HepG2 (cell line): ENCODE results near the gene FAM83F. TPM values are rescaled to one million over a fixed set of nuclear protein-coding genes. Genes with fewer than 3 reads are reported as not detected.

Experiments
- ATAC-seq: fragments of 200-7000 bp; cut with Tn5 transposase; 3 replicates; pipeline ENCODE4 v1.9.1; 2020; ENCODE audit warnings: mild to moderate bottlenecking, moderate library complexity
- BruUV-seq: library from RNA; stranded (reverse); fragments of 400-500 nt; replicated peaks from 2 replicates; lab custom pipeline; 2021; lab: Mats Ljungman, UMichigan
- CTCF ChIA-PET: fragments of 300-600 bp; formaldehyde crosslinking; extraction: SDS; loops from one replicate; lab custom pipeline; 2021; ENCODE audit warnings: low total read pairs, inconsistent platforms, low intra/inter-chr PET ratio; lab: Yijun Ruan, JAX
- POLR2A ChIA-PET: fragments of 350-600 bp; sonication (Branson Sonifier 250); formaldehyde crosslinking; loops from one replicate; lab custom pipeline; 2020; ENCODE audit warnings: antibody characterized with exemption, inconsistent platforms; lab: Yijun Ruan, JAX
- DNase-seq: peaks from one replicate; pipeline ENCODE4 v3.0.0-alpha.2; 2015; ENCODE audit warnings: low spot score
- FAIRE-seq: peaks from 3 replicates; lab custom pipeline; 2011; peaks lifted over from hg19 to GRCh38; lab: Jason Lieb, UNC
- H2AFZ ChIP-seq: one replicate; pipeline ENCODE4 v1.6.1; 2011; ENCODE audit warnings: low read length, inconsistent platforms
- H3K27ac ChIP-seq: fragments of 300-600 bp; 3 replicates; pipeline ENCODE4 v1.8.0; 2011; ENCODE audit warnings: mixed run types, mild to moderate bottlenecking, mixed read lengths, low read length, inconsistent platforms; ENCODE audit not compliant: insufficient read depth; ENCODE audit errors: extremely low read length
- H3K27me3 ChIP-seq, 2 experiments: fragments of 200-600 bp in 1 of 2; 2 replicates in 1 of 2; 3 replicates in 1 of 2; pipeline versions ENCODE4 v1.6.0 to v1.8.0; 2011; ENCODE audit warnings: low read length in 2 of 2, mild to moderate bottlenecking in 2 of 2, moderate library complexity in 2 of 2, inconsistent platforms in 1 of 2; ENCODE audit not compliant: insufficient read depth in 2 of 2, control insufficient read depth in 1 of 2
- H3K36me3 ChIP-seq, 2 experiments: fragments of 200-600 bp in 1 of 2; replicated peaks in 1 of 2; 2 replicates in 1 of 2; 3 replicates in 1 of 2; pipeline versions ENCODE4 v1.5.1 to v1.8.0; 2011; ENCODE audit warnings: low read length in 2 of 2, inconsistent platforms in 1 of 2; ENCODE audit not compliant: insufficient read depth in 2 of 2, control insufficient read depth in 1 of 2
- H3K4me1 ChIP-seq: 2 replicates; pipeline ENCODE4 v1.5.1; 2012; ENCODE audit warnings: low read length, inconsistent platforms; ENCODE audit not compliant: insufficient read depth
- H3K4me2 ChIP-seq: 2 replicates; pipeline ENCODE4 v1.6.0; 2011; ENCODE audit warnings: low read depth, low read length, inconsistent platforms
- H3K4me3 ChIP-seq, 3 experiments: fragments of 200-600 bp in 1 of 3; sonication (generic), shearing (Covaris generic) in 1 of 3; replicated peaks in 1 of 3; 2 replicates each; pipeline ENCODE4 v1.5.1; 2011 to 2016; ENCODE audit warnings: low read length in 3 of 3, inconsistent platforms in 2 of 3, low read depth in 2 of 3, mild to moderate bottlenecking in 2 of 3, control low read depth in 1 of 3, mixed read lengths in 1 of 3; ENCODE audit not compliant: insufficient read depth in 1 of 3
- H3K79me2 ChIP-seq: one replicate; pipeline ENCODE4 v1.6.1; 2011; ENCODE audit warnings: low read length, inconsistent platforms; ENCODE audit not compliant: insufficient read depth
- H3K9ac ChIP-seq: 2 replicates; pipeline ENCODE4 v1.6.0; 2011; ENCODE audit warnings: mild to moderate bottlenecking, low read depth, low read length, inconsistent platforms; ENCODE audit not compliant: insufficient read depth
- H3K9me3 ChIP-seq: 2 replicates; pipeline ENCODE4 v1.5.1; 2012; ENCODE audit warnings: mild to moderate bottlenecking, low read length
- H4K20me1 ChIP-seq: 2 replicates; pipeline ENCODE4 v1.6.0; 2011; ENCODE audit warnings: inconsistent platforms, mild to moderate bottlenecking, low read length, moderate library complexity; ENCODE audit not compliant: insufficient read depth
- CAMTA2 ChIP-seq: sonication (generic); formaldehyde crosslinking; IDR thresholded peaks from 2 replicates; pipeline ENCODE4 v1.4.0; 2020; ENCODE audit warnings: mild to moderate bottlenecking, missing genetic modification reagents, borderline replicate concordance
- ETS1 ChIP-seq: sonication (generic); formaldehyde crosslinking; IDR thresholded peaks from 2 replicates; pipeline ENCODE4 v1.4.0; 2020; ENCODE audit warnings: missing genetic modification reagents
- GLMP ChIP-seq: sonication (generic); formaldehyde crosslinking; IDR thresholded peaks from 2 replicates; pipeline ENCODE4 v1.9.0; 2021; ENCODE audit warnings: missing genetic modification reagents, mild to moderate bottlenecking, borderline replicate concordance
- NONO ChIP-seq, 2 experiments: fragments of 450-650 bp in 1 of 2; sonication (generic) in 1 of 2; formaldehyde crosslinking in 1 of 2; IDR thresholded peaks in 1 of 2; conservative IDR thresholded peaks in 1 of 2; 2 replicates each; pipeline versions ENCODE4 v1.6.1 to v1.8.0; 2017 to 2022; ENCODE audit warnings: mild to moderate bottlenecking in 1 of 2, missing genetic modification reagents in 1 of 2, moderate library complexity in 1 of 2
- PHF8 ChIP-seq: sonication (generic); formaldehyde crosslinking; IDR thresholded peaks from 2 replicates; pipeline ENCODE4 v1.5.0; 2020; ENCODE audit warnings: missing genetic modification reagents
- ZNF232 ChIP-seq: sonication (generic); formaldehyde crosslinking; IDR thresholded peaks from 2 replicates; pipeline ENCODE4 v1.4.0; 2020; ENCODE audit warnings: missing genetic modification reagents, borderline replicate concordance
- ZNF556 ChIP-seq: sonication (generic); formaldehyde crosslinking; IDR thresholded peaks from 2 replicates; pipeline ENCODE4 v1.4.0; 2020; ENCODE audit warnings: mild to moderate bottlenecking, missing genetic modification reagents, borderline replicate concordance
- ZNF737 ChIP-seq: sonication (generic); formaldehyde crosslinking; IDR thresholded peaks from 2 replicates; pipeline ENCODE4 v1.5.0; 2020; ENCODE audit warnings: missing genetic modification reagents, mild to moderate bottlenecking, borderline replicate concordance
- ZNF770 ChIP-seq: sonication (generic); formaldehyde crosslinking; IDR thresholded peaks from 2 replicates; pipeline ENCODE4 v1.5.0; 2020; ENCODE audit warnings: mild to moderate bottlenecking, missing genetic modification reagents
- ZNF816 ChIP-seq: sonication (generic); formaldehyde crosslinking; IDR thresholded peaks from 2 replicates; pipeline ENCODE4 v1.8.0; 2022; ENCODE audit warnings: missing genetic modification reagents, mild to moderate bottlenecking, borderline replicate concordance
- ZNF83 ChIP-seq: sonication (generic); formaldehyde crosslinking; IDR thresholded peaks from 2 replicates; pipeline ENCODE4 v1.4.0; 2020; ENCODE audit warnings: missing genetic modification reagents, mild to moderate bottlenecking, borderline replicate concordance
- ZSCAN21 ChIP-seq: sonication (generic); formaldehyde crosslinking; IDR thresholded peaks from 2 replicates; pipeline ENCODE4 v1.8.0; 2022; ENCODE audit warnings: mild to moderate bottlenecking, missing genetic modification reagents, moderate library complexity, borderline replicate concordance
- WGBS: methylation state at CpG from one replicate; pipeline ENCODE4 v1.1.6; 2017; ENCODE audit warnings: low lambda C conversion rate; 5-methylcytosine and 5-hydroxymethylcytosine counted together
- in situ Hi-C: cut with HindIII; loops from 2 replicates; pipeline ENCODE4 v1.10.0; 2017; ENCODE audit warnings: low pct_unique_long_range_greater_than_20kb; ENCODE audit not compliant: extremely low pct_ligation_motif_present
- intact Hi-C: fragments of 100-400 bp; cut with micrococcal nuclease; formaldehyde crosslinking; loops from one replicate; pipeline ENCODE4 v1.10.0; 2022; ENCODE audit not compliant: unreplicated experiment
- polyA plus RNA-seq, 8 experiments: library from polyadenylated mRNA; depleted of rRNA in 3 of 8; stranded (reverse) in 7 of 8; unstranded in 1 of 8; fragments of >200 nt; fragmentation: Illumina TruSeq in 4 of 8; extraction: Trizol in 4 of 8; gene quantifications; 2 replicates each; pipeline versions ENCODE4 v1.2.1 to v1.2.3, GENCODE V29; 2011 to 2016; ENCODE audit warnings: low read depth in 4 of 8, missing spikeins in 1 of 8, mixed read lengths in 1 of 8; ENCODE audit not compliant: insufficient read depth in 1 of 8
- total RNA-seq, 5 experiments: library from RNA; depleted of rRNA; stranded (reverse); fragments of >200 nt; fragmentation: Illumina TruSeq; extraction: Trizol; gene quantifications; 2 replicates each; pipeline ENCODE4 v1.2.3, GENCODE V29; 2016; ENCODE audit warnings: low read depth in 1 of 5

FAM83F gene
- total and polyA plus RNA-seq, 2 of the 13 experiments (the other 11 are each of a cell fraction or from before 2014, with no cell fraction given) = not detected

GRCh38 chr22:40043081-40043480, 48.3 kb downstream of the FAM83F start:
- no peaks in the 10 kb centered on the region for H3K36me3 ChIP-seq
- TF ChIP-seq ZNF816 (CRISPR knock-in tag) (no peak), NONO (IDR thresholded peaks at IDR 0.05) (no peak), NONO (CRISPR knock-in tag; conservative IDR thresholded peaks at IDR 0.05) (no peak)
- TF ChIP-seq, all 625 proteins: peak for 0
- Histone ChIP-seq H2AFZ (no peak overlapping the region), H3K79me2 (peaks cover 18% of the 10 kb centered on the region), H3K9ac (no peak overlapping the region), H3K9me3 (no peaks in the 10 kb centered on the region), H3K4me1 (peaks cover 18% of the 10 kb centered on the region), H3K4me2 (peak overlapping the region; percentile 87; the same call in 1 of the 2 replicates), H3K27me3 (peaks cover 0 to 12% of the 10 kb centered on the region in 2 experiments; a peak in 2 of 5 replicates), H3K27ac (no peak overlapping the region), H4K20me1 (peaks cover 3% of the 10 kb centered on the region; the same call in 1 of the 2 replicates), H3K4me3 (no peak overlapping the region; a peak in 1 of 6 replicates)
- in situ Hi-C loops = no loop called here
- no TSS peak for BruUV-seq
- WGBS = 67% methylated on average over 7 of the region's 8 CpGs
- ATAC-seq (no peak), FAIRE-seq (no peak), DNase-seq (no peak)
- ChIA-PET CTCF (no interaction called here), POLR2A (interaction anchor here (1.6 to 1.7 kb wide), 2 partner anchors 509 to 523 kb away, joined by 11 to 19 read pairs; partner anchors contain the start of gene ATF4)
- intact Hi-C loops = loop anchor here (5.0 kb wide), 2 partner anchors 134 to 304 kb away; partner anchors contain the start of genes ADSL and TNRC6B

GRCh38 chr22:40043793-40044101, 49.0 kb downstream of the FAM83F start:
- H3K27me3 ChIP-seq = peaks cover 0 to 5% of the 10 kb centered on the region in 2 experiments; a peak in 2 of 5 replicates
- DNase-seq (no peak), FAIRE-seq (no peak), ATAC-seq (no peak)
- 47% methylated on average over 5 of the region's 5 CpGs for WGBS
- peak overlapping the region; percentile 70 for H3K9ac ChIP-seq
- TSS peak; percentile 92 for BruUV-seq
- in situ Hi-C loops = no loop called here
- peaks cover 3% of the 10 kb centered on the region; the same call in 1 of the 2 replicates for H4K20me1 ChIP-seq
- H3K79me2 ChIP-seq = peaks cover 18% of the 10 kb centered on the region
- CTCF ChIA-PET = no interaction called here
- no peaks in the 10 kb centered on the region for H3K36me3 ChIP-seq
- H3K4me1 ChIP-seq = peaks cover 16% of the 10 kb centered on the region
- peak overlapping the region; percentile 66 to 95 (median 69) for H3K4me3 ChIP-seq
- no peaks in the 10 kb centered on the region for H3K9me3 ChIP-seq
- peak overlapping the region; percentile 62 for H2AFZ ChIP-seq
- H3K27ac ChIP-seq = peak overlapping the region; percentile 77
- intact Hi-C loops = loop anchor here (5.0 kb wide), 2 partner anchors 134 to 304 kb away; partner anchors contain the start of genes ADSL and TNRC6B
- H3K4me2 ChIP-seq = peak overlapping the region; percentile 87
- POLR2A ChIA-PET = interaction anchor here (1.0 to 1.7 kb wide), 25 partner anchors 9 to 1119 kb away, joined by 3 to 35 read pairs (median 5); partner anchors contain the start of genes ADSL, ATF4, MIEF1 and RBX1
- TF ChIP-seq ZNF232 (CRISPR knock-in tag) (no peak), ZNF556 (CRISPR knock-in tag) (no peak), ZNF737 (no peak), ZNF770 (CRISPR knock-in tag) (no peak), PHF8 (0 out of 2 replicates have a peak, but pooled peaks have one; percentile 5), GLMP (no peak), ZNF83 (CRISPR knock-in tag) (0 out of 2 replicates have a peak, but pooled peaks have one; percentile 28), ETS1 (CRISPR knock-in tag) (no peak), ZSCAN21 (CRISPR knock-in tag) (0 out of 2 replicates have a peak, but pooled peaks have one; percentile 29), CAMTA2 (CRISPR knock-in tag) (no peak)
